Measurements from ENCODE around the gene SCN1B.

Gene SCN1B

GRCh38 chr19:35077411-35078223 is 47.3 kb downstream of the SCN1B start:
- no peak for DNase-seq

GRCh38 chr19:35079826-35080225 is 49.6 kb downstream of the SCN1B start:
- DNase-seq: no peak

- no peak for DNase-seq
Measured at GRCh38 chr19:35080613-35081170, 50.4 kb downstream of the SCN1B start.

GRCh38 chr19:35081201-35081600 is 50.9 kb downstream of the SCN1B start:
- no peak for DNase-seq

GRCh38 chr19:35083691-35084508 is 53.6 kb downstream of the SCN1B start:
- no peak for DNase-seq

GRCh38 chr19:35084509-35084762 is 54.2 kb downstream of the SCN1B start:
- DNase-seq: no peak

GRCh38 chr19:35085947-35086346 is 55.7 kb downstream of the SCN1B start:
- DNase-seq: no peak

- DNase-seq: no peak
Measured at GRCh38 chr19:35086455-35086854, 56.2 kb downstream of the SCN1B start.

GRCh38 chr19:35087393-35087792 is 57.1 kb downstream of the SCN1B start:
- DNase-seq: no peak

GRCh38 chr19:35088131-35088913 is 58.1 kb downstream of the SCN1B start:
- no peak for DNase-seq

- no peak for DNase-seq
Measured at GRCh38 chr19:35089554-35089953, 59.3 kb downstream of the SCN1B start.

Measured in midbrain (tissue), 1 donor.